GM18505 (cell line): ENCODE measurements around the gene PREPL.

Experiments
- ATAC-seq: cut with Tn5 transposase; IDR thresholded peaks from one replicate; pipeline ENCODE4 v1.9.1; 2021; ENCODE audit not compliant: unreplicated experiment
- POLR2A ChIP-seq: IDR thresholded peaks from 4 replicates; pipeline ENCODE4 v1.6.1; 2011; ENCODE audit warnings: borderline replicate concordance; ENCODE audit not compliant: insufficient read depth, insufficient read length; ENCODE audit errors: extremely low read depth

The PREPL gene

DNA sequence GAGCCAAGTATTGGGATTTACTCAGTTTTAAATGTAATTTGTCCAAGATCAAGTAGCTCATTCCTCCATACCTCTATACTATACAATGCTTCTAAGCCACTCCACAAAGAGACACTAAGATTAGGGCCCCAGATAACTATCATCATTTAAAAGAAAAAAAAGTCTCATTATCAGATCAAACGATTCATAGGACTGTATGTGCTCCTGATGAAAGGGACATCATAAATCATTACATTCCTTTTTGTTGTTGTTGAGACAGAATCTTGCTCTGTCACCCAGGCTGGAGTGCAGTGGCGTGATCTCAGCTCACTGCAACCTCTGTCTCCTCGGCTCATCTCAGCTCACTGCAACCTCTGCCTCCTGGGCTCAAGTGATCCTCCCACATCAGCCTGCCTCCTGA, 88.2 kb downstream of the PREPL start:
- ATAC-seq: no peak
- TF ChIP-seq POLR2A: no peak

DNA sequence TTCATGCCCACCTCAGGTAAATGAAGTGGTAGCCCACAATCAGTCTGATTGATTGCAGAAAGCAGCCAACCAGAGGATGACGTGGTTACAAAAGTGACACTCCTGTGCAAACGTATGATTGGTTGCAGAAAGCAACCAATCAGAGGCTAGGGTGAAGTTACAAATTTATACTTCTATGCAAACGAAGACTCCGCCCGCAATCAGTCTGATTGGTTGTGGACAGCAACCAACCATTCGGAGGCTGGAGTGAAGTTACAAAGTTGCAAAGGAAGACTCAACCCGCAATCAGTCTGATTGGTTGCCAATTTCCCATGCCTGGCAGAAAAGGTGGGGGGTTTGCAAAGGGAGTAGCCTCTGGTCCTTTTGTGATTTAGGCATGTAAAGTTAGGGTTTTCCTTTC, 90.0 kb downstream of the PREPL start:
- no peak for ATAC-seq

DNA sequence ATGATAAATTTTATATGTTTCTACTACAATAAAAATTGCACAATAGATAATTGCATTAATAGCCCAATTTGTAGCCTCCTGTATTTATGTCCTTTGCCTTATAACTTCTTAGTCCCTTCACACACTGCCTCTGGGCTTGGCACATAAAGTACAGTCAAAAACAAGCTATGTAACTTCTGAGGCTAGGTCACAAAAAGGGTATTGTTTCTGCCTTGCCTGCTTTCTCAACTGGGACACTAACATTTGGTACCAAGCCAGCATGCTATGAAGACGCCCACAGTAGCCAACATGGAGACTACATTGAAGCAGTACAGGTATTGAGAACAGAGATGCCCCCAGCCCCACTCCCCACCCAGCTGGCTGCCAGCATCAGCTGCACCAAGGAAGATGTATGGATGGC, 91.5 kb downstream of the PREPL start:
- no peak for TF ChIP-seq POLR2A
- no peak for ATAC-seq

More for the DNA sequence above, 90.0 kb downstream of the PREPL start:
- no peak for TF ChIP-seq POLR2A

DNA sequence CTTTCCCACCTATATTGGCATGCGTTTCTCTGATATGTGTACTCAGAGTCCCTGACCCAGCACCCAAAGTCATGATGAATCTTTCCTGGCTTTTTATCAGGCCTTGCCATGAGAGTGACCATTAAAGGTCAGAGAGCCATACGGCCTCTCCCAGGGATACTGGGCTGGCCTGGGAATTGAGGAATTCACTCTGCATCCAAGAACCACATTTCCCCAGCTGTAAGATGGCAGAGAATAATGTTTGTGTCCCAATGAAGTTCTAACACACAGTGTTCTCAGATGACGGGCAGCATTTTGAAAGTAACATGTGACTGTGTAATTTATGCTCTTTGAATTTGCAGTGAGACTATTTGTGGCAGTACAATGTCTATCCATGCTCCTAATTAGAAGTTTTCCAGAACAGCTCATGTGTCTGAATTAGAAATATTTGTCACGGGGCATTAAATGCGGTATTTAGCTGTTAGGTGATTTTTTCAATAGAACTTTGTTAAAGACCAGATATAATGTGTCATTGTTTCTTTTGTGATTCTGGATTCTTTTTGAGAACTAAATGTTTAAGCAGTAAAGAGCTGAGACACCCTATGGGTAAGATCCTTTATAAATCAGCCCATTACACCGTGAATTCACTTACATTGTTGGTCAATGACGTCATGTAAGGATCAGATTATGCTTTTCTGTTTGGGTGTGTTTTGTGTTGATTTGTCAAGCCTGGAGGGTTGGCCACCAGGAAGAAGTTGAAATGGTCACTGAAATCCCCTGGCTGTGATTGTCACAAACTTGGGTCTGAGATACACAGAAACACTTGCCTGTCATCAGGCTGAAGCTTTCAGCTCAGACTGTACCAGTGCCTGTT, 93.3 kb downstream of the PREPL start:
- TF ChIP-seq POLR2A: no peak
- no peak for ATAC-seq
